NT2/D1 (cell line): ENCODE measurements around the gene PGAP2.

Source experiments
- SUZ12 ChIP-seq: IDR thresholded peaks from 2 replicates; pipeline ENCODE4 v1.6.1; 2011; ENCODE audit not compliant: insufficient read length, insufficient read depth; ENCODE audit errors: extremely low read depth
- YY1 ChIP-seq: IDR thresholded peaks from 2 replicates; pipeline ENCODE4 v1.6.1; 2011; ENCODE audit not compliant: insufficient read length, insufficient read depth
- ZNF274 ChIP-seq: IDR thresholded peaks from 2 replicates; pipeline ENCODE4 v1.6.1; 2011; ENCODE audit warnings: mild to moderate bottlenecking, low read depth, low read length

- TF ChIP-seq ZNF274, result no peak
- TF ChIP-seq YY1, result no peak
- no peak for TF ChIP-seq SUZ12
Measured at GRCh38 chr11:3845670-3846069, 37.3 kb downstream of the PGAP2 start.
